Stimulated activated CD4-positive, alpha-beta T cell treated with anti-CD3 and anti-CD28 coated beads, Interleukin-1b, Interleukin-23, amount 100 ng/mL, for 4 hours (primary cell): ENCODE data around the gene SYCP2L.
"Not testable (repeated sequence)": the region's sequence is repeated elsewhere in the genome, so short reads cannot be mapped to it uniquely, and the experiment has no call there.

Experiments used
- DNase-seq, 2 donors: peaks; one replicate each; pipeline ENCODE4 v3.0.0-alpha.2; 2020; ENCODE audit warnings: low read depth in 2 of 2

SYCP2L gene

GRCh38 chr6:10880366-10880765, 6.5 kb upstream of the SYCP2L start:
- DNase-seq: no peak

GRCh38 chr6:10882253-10882630, 4.6 kb upstream of the SYCP2L start:
- DNase-seq: not testable (repeated sequence)

GRCh38 chr6:10882657-10883171, 4.1 kb upstream of the SYCP2L start:
- DNase-seq: no peak

DNA sequence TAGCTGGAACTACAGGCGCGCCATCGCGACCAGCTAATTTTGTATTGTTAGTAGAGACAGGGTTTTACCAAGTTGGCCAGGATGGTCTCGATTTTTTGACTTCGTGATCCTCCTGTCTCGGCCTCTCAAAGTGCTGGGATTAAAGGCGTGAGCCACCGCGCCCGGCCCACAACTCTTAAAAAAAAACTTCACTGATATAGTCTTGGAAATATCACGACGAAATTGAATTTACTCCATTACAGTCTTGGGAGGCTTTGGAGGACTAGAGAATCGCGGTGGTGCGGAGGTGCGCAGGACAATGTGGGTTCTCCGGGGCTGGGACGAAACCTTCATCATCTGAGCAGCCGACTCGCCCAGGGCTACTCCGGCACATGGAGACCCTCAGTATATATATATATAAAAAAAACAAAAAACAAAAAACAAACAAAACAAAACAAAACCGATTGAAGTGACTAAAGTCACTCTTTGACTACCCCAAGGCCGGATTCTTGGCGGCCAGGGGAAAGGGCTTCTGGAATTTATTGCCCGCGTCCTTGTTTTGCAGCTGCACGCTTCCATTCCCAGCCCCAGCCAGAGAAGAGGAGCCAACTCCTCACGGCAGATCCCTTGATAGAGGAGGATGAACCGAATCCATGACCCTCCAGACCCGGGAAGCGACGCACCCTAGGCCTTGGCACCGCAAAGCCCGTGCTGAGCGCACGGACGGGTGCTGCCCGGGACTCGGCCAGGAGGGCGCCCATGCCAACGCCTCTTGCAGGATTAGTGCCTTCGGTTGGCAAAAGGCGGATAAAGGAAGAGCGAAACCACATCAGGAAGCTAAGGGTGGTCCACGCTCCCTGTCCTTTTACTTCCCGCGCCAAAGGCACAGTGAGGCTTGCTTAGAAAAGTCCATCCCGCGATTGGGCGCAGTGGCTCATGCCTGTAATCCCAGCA, 3.3 kb upstream of the SYCP2L start:
- no peak for DNase-seq

DNA sequence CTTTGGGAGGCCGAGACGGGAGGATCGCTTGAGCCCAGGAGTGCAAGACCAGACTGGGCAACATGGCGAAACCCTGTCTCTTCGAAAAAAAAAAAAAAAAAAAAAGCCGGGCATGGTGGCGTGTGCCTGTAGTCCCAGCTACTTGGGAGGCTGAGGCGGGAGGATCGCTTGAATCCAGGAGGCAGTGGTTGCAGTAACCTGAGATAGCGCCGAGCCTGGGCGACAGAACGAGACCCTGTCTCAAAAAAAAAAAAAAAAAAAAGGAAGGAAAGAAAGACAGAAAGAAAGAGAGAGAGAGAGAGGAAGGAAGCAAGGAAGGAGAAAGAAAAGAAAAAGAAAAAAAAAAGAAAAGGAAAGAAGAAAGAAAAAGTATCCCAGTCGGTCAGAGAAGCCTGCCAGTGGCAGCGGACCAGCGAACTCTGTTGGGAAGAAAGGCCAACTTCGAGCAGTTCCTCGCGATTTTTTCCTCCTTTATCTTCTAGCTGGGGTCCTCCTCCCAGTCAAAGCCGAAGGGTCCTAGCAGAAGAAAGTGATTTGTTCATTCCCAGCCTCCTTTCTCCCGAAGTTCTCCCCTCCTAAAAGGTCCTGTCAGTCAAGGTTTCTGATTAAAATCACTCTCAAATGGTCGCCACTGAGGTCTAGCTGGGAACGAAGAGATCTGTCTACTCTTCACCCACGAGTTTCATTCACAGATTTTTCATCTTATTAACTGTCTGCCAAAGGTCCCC, 2.4 kb upstream of the SYCP2L start:
- DNase-seq: no peak

DNA sequence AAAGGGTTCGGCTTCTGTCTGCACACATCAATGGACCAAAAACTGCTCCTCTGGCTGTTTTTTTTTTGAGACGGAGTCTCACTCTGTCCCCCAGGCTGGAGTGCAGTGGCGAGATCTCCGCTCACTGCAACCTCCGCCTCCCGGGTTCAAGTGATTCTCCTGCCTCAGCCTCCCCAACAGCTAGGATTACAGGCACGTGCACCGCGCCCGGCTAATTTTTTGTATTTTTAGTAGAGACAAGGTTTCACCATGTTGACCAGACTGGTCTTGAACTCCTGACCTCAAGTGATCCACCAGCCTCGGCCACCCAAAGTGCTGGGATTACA, 524 bp upstream of the SYCP2L start:
- not testable (repeated sequence) for DNase-seq

- no peak for DNase-seq
These were observed 3.3 kb downstream of the SYCP2L start for GRCh38 chr6:10890151-10890550.

GRCh38 chr6:10891960-10892359, 5.1 kb downstream of the SYCP2L start:
- DNase-seq: no peak

DNA sequence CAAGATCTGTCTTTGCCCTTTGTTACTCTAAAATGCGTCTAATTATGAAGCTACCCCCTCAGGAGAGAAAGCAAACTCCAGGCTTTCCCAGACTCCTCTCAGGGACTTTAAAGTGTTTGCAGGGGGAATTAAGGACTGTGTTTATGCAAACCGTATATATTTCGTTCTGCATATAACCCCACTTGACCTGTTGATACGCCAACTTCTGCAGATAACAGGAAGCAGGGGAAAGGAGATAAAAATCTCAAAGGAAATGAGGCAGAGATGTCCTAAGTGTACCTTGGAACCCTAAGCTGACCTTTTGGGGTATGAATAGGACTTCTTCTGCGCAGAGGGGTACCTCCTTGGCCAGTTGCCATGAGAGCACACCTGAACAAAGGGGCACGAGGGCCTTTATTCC, 8.1 kb downstream of the SYCP2L start:
- no peak for DNase-seq

DNA sequence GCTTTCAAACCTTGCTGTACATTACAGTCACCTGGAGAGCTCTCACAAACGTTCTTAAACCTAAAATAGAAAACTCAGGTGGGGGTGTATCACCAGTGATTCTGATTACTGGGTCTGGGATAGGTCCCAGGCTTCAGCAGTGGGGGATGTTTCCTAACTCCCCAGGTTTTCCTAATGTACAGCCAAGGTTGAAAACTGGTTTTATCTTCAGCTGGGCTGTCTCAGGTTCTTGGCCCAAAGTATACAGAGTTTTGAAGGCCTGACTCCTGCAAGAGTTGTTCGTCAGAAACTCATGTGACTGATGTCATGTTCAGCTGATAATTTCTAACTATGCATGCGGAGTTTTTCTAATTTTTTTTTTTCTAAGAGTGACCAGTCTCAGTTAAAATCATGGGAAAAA, 9.8 kb downstream of the SYCP2L start:
- DNase-seq: no peak

- DNase-seq: no peak
These were observed 14.9 kb downstream of the SYCP2L start for GRCh38 chr6:10901770-10902169.

DNA sequence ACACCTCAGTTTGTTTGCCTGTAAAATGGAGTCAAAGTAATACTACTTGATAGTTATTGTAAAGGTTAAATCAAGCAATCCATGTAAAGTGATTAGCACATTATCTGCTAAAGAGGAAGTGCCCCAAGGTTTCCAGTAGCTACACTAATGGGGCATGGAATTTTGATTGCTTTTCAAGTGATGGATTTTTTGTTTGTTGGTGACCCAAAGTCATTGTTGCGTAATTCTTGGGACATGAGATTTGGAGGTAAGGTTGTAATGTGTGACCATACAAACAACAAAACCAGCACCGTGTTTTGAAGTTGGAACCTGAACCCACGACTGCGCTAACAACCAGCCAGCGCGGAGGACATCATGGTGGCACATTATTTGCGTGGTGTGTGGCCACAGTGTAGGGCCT, 17.2 kb downstream of the SYCP2L start:
- DNase-seq: no peak

- DNase-seq: no peak
These were observed 21.4 kb downstream of the SYCP2L start for GRCh38 chr6:10908228-10908627.

- not testable (repeated sequence) for DNase-seq
These were observed 32.7 kb downstream of the SYCP2L start for GRCh38 chr6:10919520-10919919.

- DNase-seq: no peak
These were observed 46.3 kb downstream of the SYCP2L start for GRCh38 chr6:10933126-10933525.

DNA sequence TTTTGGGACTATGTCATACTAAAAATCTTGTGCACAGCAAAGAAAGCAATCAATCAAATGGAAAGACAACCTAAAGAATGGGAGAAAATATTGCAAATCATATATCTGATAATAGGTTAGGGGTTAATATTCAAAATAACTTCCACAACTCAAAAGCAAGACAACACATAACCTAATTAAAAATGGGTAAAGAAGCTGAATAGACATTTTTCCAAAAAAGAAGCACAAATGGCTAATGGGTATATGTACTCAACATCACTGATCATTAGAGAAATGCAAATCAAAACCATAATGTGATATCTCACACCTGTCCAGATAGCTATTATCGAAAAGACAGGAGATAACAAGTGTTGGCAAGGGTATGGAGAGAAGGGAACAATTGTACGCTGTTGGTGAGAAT, 53.0 kb downstream of the SYCP2L start:
- DNase-seq: no peak

- DNase-seq: no peak
These were observed 59.0 kb downstream of the SYCP2L start for GRCh38 chr6:10945845-10946244.

- no peak for DNase-seq
These were observed 61.1 kb downstream of the SYCP2L start for GRCh38 chr6:10947966-10948365.

- no peak for DNase-seq
These were observed 63.0 kb downstream of the SYCP2L start for GRCh38 chr6:10949579-10950490.

DNA sequence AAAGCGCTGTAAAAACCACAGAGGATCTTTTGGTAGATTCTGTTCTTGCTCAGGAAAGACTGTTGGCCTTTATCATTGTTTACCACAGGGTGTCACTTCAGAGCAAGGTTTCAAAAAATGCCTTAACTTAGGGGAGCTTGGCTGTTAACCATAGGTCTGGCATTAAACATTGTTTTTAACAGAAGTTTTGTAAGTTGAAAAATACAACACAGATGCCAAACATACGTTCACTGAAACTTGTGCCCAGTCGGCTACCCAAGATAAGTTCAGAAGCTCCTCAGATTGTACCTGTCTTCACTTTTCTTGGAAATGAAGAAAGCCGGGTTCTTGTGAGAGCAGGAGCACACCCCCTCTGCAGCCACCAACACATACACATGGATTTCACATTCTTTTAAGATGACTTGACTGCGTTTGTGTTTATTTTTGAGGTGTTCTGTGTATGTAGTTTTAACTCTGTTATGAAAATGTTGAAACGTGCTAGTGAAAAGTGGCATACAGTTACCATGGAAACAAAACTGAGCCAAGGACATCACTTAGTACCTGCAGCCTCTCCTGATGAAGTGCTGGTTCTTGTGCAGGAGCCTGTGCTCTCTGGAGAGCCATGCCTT, 64.9 kb downstream of the SYCP2L start:
- no peak for DNase-seq

- peak; percentile 41 to 64 for DNase-seq
These were observed 67.7 kb downstream of the SYCP2L start for GRCh38 chr6:10954590-10955010.
